Forelimb muscle (tissue), 1 donor: ENCODE data around the gene UTS2R. TPM values are rescaled to one million over a fixed set of nuclear protein-coding genes. Genes with fewer than 3 reads are reported as not detected.
"Not testable (repeated sequence)": the region's sequence is repeated elsewhere in the genome, so short reads cannot be mapped to it uniquely, and the experiment has no call there.

ENCODE experiments used
- DNase-seq: peaks from one replicate; pipeline ENCODE4 v3.0.0-alpha.2; 2013; ENCODE audit warnings: low read depth
- polyA plus RNA-seq: library from polyadenylated mRNA; unstranded; fragments of 120-200 nt; gene quantifications from one replicate; pipeline ENCODE4 v1.2.1, GENCODE V29; 2013; ENCODE audit not compliant: insufficient read length

UTS2R gene
- polyA plus RNA-seq, 1 donor: 5.8 TPM

GRCh38 chr17:82334204-82334621, 37.4 kb upstream of the UTS2R start:
- DNase-seq: no peak

- no peak for DNase-seq
These were observed 36.8 kb upstream of the UTS2R start for GRCh38 chr17:82334622-82335394.

GRCh38 chr17:82338858-82339633, 32.5 kb upstream of the UTS2R start:
- no peak for DNase-seq

- DNase-seq: no peak
These were observed 31.7 kb upstream of the UTS2R start for GRCh38 chr17:82339634-82340580.

GRCh38 chr17:82342361-82343079, 29.0 kb upstream of the UTS2R start:
- DNase-seq: no peak

GRCh38 chr17:82343560-82343959, 28.0 kb upstream of the UTS2R start:
- no peak for DNase-seq

- no peak for DNase-seq
These were observed 27.2 kb upstream of the UTS2R start for GRCh38 chr17:82344175-82344907.

GRCh38 chr17:82345151-82345976, 26.2 kb upstream of the UTS2R start:
- no peak for DNase-seq

GRCh38 chr17:82346342-82347300, 24.9 kb upstream of the UTS2R start:
- no peak for DNase-seq

- DNase-seq: not testable (repeated sequence)
These were observed 23.6 kb upstream of the UTS2R start for GRCh38 chr17:82347994-82348393.

- DNase-seq: no peak
These were observed 23.1 kb upstream of the UTS2R start for GRCh38 chr17:82348434-82348833.

- no peak for DNase-seq
These were observed 22.7 kb upstream of the UTS2R start for GRCh38 chr17:82348866-82349265.

GRCh38 chr17:82349287-82349701, 22.3 kb upstream of the UTS2R start:
- no peak for DNase-seq

GRCh38 chr17:82350182-82351030, 21.2 kb upstream of the UTS2R start:
- DNase-seq: no peak

GRCh38 chr17:82351254-82351712, 20.3 kb upstream of the UTS2R start:
- no peak for DNase-seq

- peak; percentile 65 for DNase-seq
These were observed 19.7 kb upstream of the UTS2R start for GRCh38 chr17:82351713-82352488.

- no peak for DNase-seq
These were observed 18.1 kb upstream of the UTS2R start for GRCh38 chr17:82353484-82353883.
